ENCODE measurements around the gene SEMA4A. TPM values are rescaled to one million over a fixed set of nuclear protein-coding genes. Genes with fewer than 3 reads are reported as not detected.

SEMA4A gene
- total RNA-seq, 2 experiments from 2014 or later = 53.3 to 64.5 TPM

DNA sequence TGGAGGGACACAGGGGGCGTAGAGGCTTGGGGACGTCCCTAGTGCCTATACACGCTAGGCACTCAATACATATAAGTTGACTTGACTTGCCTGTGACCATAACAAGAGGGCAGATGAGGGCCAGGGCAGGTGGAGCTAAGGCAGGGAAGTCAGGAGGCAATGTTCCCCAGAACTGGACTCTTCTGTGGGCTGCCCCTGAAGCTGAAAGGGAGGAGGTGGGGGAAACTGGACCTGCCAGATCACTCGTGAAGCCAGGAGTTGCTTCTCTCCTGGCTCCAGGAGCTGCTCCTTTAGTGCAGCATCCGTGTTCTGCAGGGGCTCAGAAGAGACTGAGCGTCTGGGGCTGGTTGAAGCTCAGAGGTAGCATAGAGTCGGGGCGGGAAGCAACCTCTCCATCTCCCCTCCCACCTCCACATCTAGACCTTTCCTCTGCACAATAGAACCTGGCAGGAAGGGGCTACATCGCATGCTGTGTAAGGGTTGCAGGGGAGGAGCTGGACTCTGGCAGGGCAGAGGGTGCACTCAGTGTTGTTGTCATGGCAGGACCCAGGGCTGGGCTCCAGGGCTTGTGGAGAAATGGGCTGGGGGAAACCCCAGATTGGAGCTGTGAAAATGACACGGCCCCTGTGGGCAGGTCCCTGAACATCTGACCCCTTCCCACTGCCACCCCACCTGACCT lies 2.9 kb upstream of the SEMA4A start:
- H3K4me3 Mint-ChIP-seq = no peak overlapping the region
- no peaks in the 10 kb centered on the region for H3K27me3 Mint-ChIP-seq
- ATAC-seq (no peak), DNase-seq (peak; percentile 52)
- H3K9me3 Mint-ChIP-seq (ENCODE audit: low read depth) = no peaks in the 10 kb centered on the region
- H3K27ac Mint-ChIP-seq = peak overlapping the region; percentile 53
- peaks cover 76% of the 10 kb centered on the region for H3K4me1 Mint-ChIP-seq
- POLR2A ChIA-PET = interaction anchor here (0.6 to 1.4 kb wide), 3 partner anchors 11 to 75 kb away, joined by 3 to 6 read pairs (median 5); no protein-coding TSS in a partner anchor
- peaks cover 3% of the 10 kb centered on the region for H3K36me3 Mint-ChIP-seq (ENCODE audit: low read depth)
- intact Hi-C loops (cut with DNase I, micrococcal nuclease) = no loop called here
- CTCF ChIA-PET = interaction anchor here (0.5 to 13.4 kb wide), 10 partner anchors 10 to 359 kb away, joined by 3 to 229 read pairs (median 4); no protein-coding TSS in a partner anchor

DNA sequence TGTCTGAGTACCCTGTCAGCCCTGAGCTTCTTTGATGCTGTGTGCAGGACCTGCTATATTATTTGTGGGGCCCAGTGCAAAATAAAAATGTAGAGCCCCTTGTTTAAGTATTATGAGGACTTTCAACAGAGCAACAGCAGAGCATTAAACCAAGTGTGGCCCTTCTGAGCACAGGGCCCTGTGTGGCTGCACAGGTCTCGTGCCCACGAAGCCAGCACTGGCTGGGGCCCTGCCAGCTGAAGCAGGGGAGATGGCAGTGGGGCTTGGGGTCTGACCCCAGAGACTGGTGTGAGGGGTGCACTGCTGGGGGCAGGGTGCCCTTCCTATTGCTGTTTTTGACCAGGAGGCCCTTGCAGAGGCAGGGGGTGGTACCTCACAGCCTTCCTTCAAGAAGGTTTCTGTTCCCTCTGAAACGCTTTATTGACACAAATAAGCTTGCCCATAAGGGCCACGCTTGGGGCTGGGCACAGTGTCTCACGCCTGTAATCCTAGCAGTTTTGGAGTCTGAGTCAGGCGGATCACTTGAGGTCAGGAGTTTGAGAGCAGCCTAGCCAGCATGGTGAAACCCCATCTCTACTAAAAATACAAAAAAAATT lies 2.2 kb upstream of the SEMA4A start:
- Mint-ChIP-seq H3K9me3 (ENCODE audit: low read depth) (no peaks in the 10 kb centered on the region), H3K36me3 (ENCODE audit: low read depth) (peaks cover 8% of the 10 kb centered on the region), H3K4me1 (peaks cover 76% of the 10 kb centered on the region), H3K27ac (no peak overlapping the region), H3K27me3 (no peaks in the 10 kb centered on the region), H3K4me3 (no peak overlapping the region)
- intact Hi-C loops (cut with DNase I, micrococcal nuclease) = no loop called here
- ATAC-seq = no peak
- POLR2A ChIA-PET = interaction anchor here (0.7 to 1.4 kb wide), 3 partner anchors 10 to 90 kb away, joined by 3 to 6 read pairs (median 5); no protein-coding TSS in a partner anchor
- no peak for DNase-seq
- CTCF ChIA-PET = interaction anchor here (0.6 to 13.4 kb wide), 7 partner anchors 9 to 358 kb away, joined by 3 to 229 read pairs (median 4); no protein-coding TSS in a partner anchor

GRCh38 chr1:156152628-156153027 lies 757 bp upstream of the SEMA4A start:
- DNase-seq (no peak), ATAC-seq (no peak)
- intact Hi-C loops (cut with DNase I, micrococcal nuclease) = no loop called here
- ChIA-PET POLR2A (no interaction called here), CTCF (interaction anchor here (1.4 kb wide), 1 partner anchor 73 kb away, joined by 5 read pairs; no protein-coding TSS in a partner anchor)
- peaks cover 77% of the 10 kb centered on the region for H3K4me1 Mint-ChIP-seq
- H3K27ac Mint-ChIP-seq = peak overlapping the region; percentile 68
- H3K4me3 Mint-ChIP-seq = no peak overlapping the region
- no peaks in the 10 kb centered on the region for H3K27me3 Mint-ChIP-seq
- H3K9me3 Mint-ChIP-seq (ENCODE audit: low read depth) = no peaks in the 10 kb centered on the region
- H3K36me3 Mint-ChIP-seq (ENCODE audit: low read depth) = peaks cover 23% of the 10 kb centered on the region

- intact Hi-C loops (cut with DNase I, micrococcal nuclease) = no loop called here
- ChIA-PET POLR2A (interaction anchor here (0.5 to 1.6 kb wide), 7 partner anchors 23 to 128 kb away, joined by 3 to 6 read pairs (median 3); partner anchors contain the start of genes PMF1 and SMG5), CTCF (interaction anchor here (0.6 to 2.2 kb wide), 9 partner anchors 9 to 194 kb away, joined by 3 to 8 read pairs (median 3); no protein-coding TSS in a partner anchor)
- ATAC-seq (peak; percentile 90), DNase-seq (peak; percentile 85)
- Mint-ChIP-seq H3K4me1 (peaks cover 80% of the 10 kb centered on the region), H3K27ac (peak overlapping the region; percentile 92), H3K36me3 (ENCODE audit: low read depth) (peaks cover 40% of the 10 kb centered on the region), H3K4me3 (peak overlapping the region; percentile 90), H3K9me3 (ENCODE audit: low read depth) (no peaks in the 10 kb centered on the region), H3K27me3 (no peaks in the 10 kb centered on the region)
Measured at GRCh38 chr1:156154317-156154749, 948 bp downstream of the SEMA4A start.

DNA sequence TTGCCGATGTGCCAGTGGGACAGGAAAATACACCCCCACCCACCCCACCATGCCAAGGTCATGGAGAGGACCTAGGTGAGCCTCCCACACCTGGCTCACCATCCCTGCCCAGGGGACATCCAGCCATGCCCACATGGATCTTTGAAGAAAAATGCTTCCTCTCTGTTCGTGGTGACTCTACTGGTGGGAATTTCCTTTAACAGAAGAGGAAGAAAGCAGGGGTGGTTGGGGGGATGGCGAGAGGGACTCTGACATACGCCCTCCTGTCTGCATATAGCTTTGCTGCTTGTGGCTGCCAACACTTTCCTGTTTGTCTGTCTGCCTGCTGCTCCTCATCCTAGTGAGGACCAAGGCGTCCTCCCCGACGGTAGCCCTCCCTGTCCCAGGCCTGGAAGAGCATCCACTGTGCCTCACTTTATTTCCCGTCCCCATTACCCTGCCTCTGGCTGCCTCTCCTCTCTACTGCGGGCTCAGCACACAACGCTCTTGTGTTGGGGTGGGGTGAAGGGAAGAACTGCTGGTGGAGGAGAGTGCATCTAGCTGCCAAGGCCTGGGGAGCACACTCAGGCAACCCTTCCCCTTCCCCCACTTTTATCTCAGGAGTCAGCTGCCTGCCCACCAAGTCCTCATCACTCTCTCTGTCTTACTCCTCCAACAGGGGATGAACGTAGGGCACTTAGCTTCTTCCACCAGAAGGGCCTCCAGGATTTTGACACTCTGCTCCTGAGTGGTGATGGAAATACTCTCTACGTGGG lies 2.5 kb downstream of the SEMA4A start:
- H3K27ac Mint-ChIP-seq = peak overlapping the region; percentile 92
- peak; percentile 30 for DNase-seq
- H3K36me3 Mint-ChIP-seq (ENCODE audit: low read depth) = peaks cover 51% of the 10 kb centered on the region
- intact Hi-C loops (cut with DNase I, micrococcal nuclease) = no loop called here
- H3K4me3 Mint-ChIP-seq = peak overlapping the region; percentile 90
- no peaks in the 10 kb centered on the region for H3K9me3 Mint-ChIP-seq (ENCODE audit: low read depth)
- ChIA-PET POLR2A (interaction anchor here (0.7 kb wide), 1 partner anchor 50 kb away, joined by 4 read pairs; no protein-coding TSS in a partner anchor), CTCF (interaction anchor here (0.5 to 2.2 kb wide), 9 partner anchors 9 to 230 kb away, joined by 3 to 8 read pairs (median 3); no protein-coding TSS in a partner anchor)
- peaks cover 86% of the 10 kb centered on the region for H3K4me1 Mint-ChIP-seq
- H3K27me3 Mint-ChIP-seq = no peaks in the 10 kb centered on the region
- ATAC-seq = no peak

- POLR2A ChIA-PET = interaction anchor here (0.6 kb wide), 2 partner anchors 37 to 48 kb away, joined by 3 to 4 read pairs; no protein-coding TSS in a partner anchor
- CTCF ChIA-PET = interaction anchor here (1.2 kb wide), 1 partner anchor 66 kb away, joined by 3 read pairs; no protein-coding TSS in a partner anchor
- Mint-ChIP-seq H3K4me3 (peak overlapping the region; percentile 90), H3K27me3 (no peaks in the 10 kb centered on the region), H3K9me3 (ENCODE audit: low read depth) (no peaks in the 10 kb centered on the region), H3K27ac (peak overlapping the region; percentile 88), H3K4me1 (peaks cover 88% of the 10 kb centered on the region), H3K36me3 (ENCODE audit: low read depth) (peaks cover 62% of the 10 kb centered on the region)
- intact Hi-C loops (cut with DNase I, micrococcal nuclease) = no loop called here
- ATAC-seq (no peak), DNase-seq (no peak)
Measured at GRCh38 chr1:156157506-156157905, 4.1 kb downstream of the SEMA4A start.

- Mint-ChIP-seq H3K4me3 (peak overlapping the region; percentile 90), H3K27ac (peak overlapping the region; percentile 88), H3K4me1 (peaks cover 85% of the 10 kb centered on the region), H3K36me3 (ENCODE audit: low read depth) (peaks cover 64% of the 10 kb centered on the region), H3K27me3 (no peaks in the 10 kb centered on the region), H3K9me3 (ENCODE audit: low read depth) (no peaks in the 10 kb centered on the region)
- ChIA-PET CTCF (interaction anchor here (1.2 kb wide), 1 partner anchor 66 kb away, joined by 3 read pairs; no protein-coding TSS in a partner anchor), POLR2A (interaction anchor here (0.6 kb wide), 2 partner anchors 37 to 49 kb away, joined by 3 to 4 read pairs; no protein-coding TSS in a partner anchor)
- intact Hi-C loops (cut with DNase I, micrococcal nuclease) = no loop called here
- DNase-seq = no peak
- ATAC-seq = no peak
Measured at GRCh38 chr1:156157966-156158365, 4.6 kb downstream of the SEMA4A start.

GRCh38 chr1:156160000-156160742 lies 6.8 kb downstream of the SEMA4A start:
- CTCF ChIA-PET = interaction anchor here (0.6 to 8.5 kb wide), 7 partner anchors 9 to 65 kb away, joined by 3 to 59 read pairs (median 4); partner anchors contain the start of gene PMF1
- peak overlapping the region; percentile 88 for H3K27ac Mint-ChIP-seq

GRCh38 chr1:156160743-156161171 lies 7.4 kb downstream of the SEMA4A start:
- Mint-ChIP-seq H3K27ac (peak overlapping the region; percentile 88), H3K4me1 (peaks cover 84% of the 10 kb centered on the region), H3K36me3 (ENCODE audit: low read depth) (peaks cover 79% of the 10 kb centered on the region), H3K9me3 (ENCODE audit: low read depth) (no peaks in the 10 kb centered on the region), H3K27me3 (no peaks in the 10 kb centered on the region), H3K4me3 (peak overlapping the region; percentile 68)
- DNase-seq = peak; percentile 86
- POLR2A ChIA-PET = interaction anchor here (0.6 to 1.9 kb wide), 10 partner anchors 11 to 410 kb away, joined by 3 to 9 read pairs (median 4); partner anchors contain the start of genes PMF1 and SMG5
- intact Hi-C loops (cut with DNase I, micrococcal nuclease) = loop anchor here (1.0 to 2.0 kb wide), 6 partner anchors 33 to 63 kb away; partner anchors contain the start of genes PMF1 (in 1 of the 2) and SLC25A44 (in 1 of the 2)
- ATAC-seq = peak; percentile 60
- CTCF ChIA-PET = interaction anchor here (0.6 to 8.5 kb wide), 7 partner anchors 9 to 64 kb away, joined by 3 to 59 read pairs (median 4); partner anchors contain the start of genes PMF1 and SLC25A44

More at GRCh38 chr1:156160000-156160742, 6.8 kb downstream of the SEMA4A start:
- DNase-seq (no peak), ATAC-seq (no peak)
- intact Hi-C loops (cut with DNase I, micrococcal nuclease) = loop anchor here in 1 of 2 experiments (2.0 kb wide), 2 partner anchors 35 to 59 kb away; partner anchors contain the start of gene SLC25A44
- no peaks in the 10 kb centered on the region for H3K27me3 Mint-ChIP-seq
- H3K4me1 Mint-ChIP-seq = peaks cover 82% of the 10 kb centered on the region
- H3K36me3 Mint-ChIP-seq (ENCODE audit: low read depth) = peaks cover 77% of the 10 kb centered on the region
- H3K4me3 Mint-ChIP-seq = peak overlapping the region; percentile 68
- POLR2A ChIA-PET = interaction anchor here (1.5 to 1.9 kb wide), 3 partner anchors 10 to 57 kb away, joined by 5 to 7 read pairs (median 5); partner anchors contain the start of gene PMF1
- no peaks in the 10 kb centered on the region for H3K9me3 Mint-ChIP-seq (ENCODE audit: low read depth)

All from activated CD4-positive, alpha-beta T cell treated with anti-CD3 and anti-CD28 coated beads for 36 hours (primary cell).